Measurements from ENCODE around the gene ARHGAP45. TPM values are rescaled to one million over a fixed set of nuclear protein-coding genes. Genes with fewer than 3 reads are reported as not detected.
A peak's percentile ranks its signal among the peaks of the same experiment; 100 is the strongest.

Gene ARHGAP45
- total and polyA plus RNA-seq, 9 of the 15 experiments (the other 6 are each of a cell fraction or from before 2014, with no cell fraction given), result 0.08 to 22.1 (median 4.2) TPM

DNA sequence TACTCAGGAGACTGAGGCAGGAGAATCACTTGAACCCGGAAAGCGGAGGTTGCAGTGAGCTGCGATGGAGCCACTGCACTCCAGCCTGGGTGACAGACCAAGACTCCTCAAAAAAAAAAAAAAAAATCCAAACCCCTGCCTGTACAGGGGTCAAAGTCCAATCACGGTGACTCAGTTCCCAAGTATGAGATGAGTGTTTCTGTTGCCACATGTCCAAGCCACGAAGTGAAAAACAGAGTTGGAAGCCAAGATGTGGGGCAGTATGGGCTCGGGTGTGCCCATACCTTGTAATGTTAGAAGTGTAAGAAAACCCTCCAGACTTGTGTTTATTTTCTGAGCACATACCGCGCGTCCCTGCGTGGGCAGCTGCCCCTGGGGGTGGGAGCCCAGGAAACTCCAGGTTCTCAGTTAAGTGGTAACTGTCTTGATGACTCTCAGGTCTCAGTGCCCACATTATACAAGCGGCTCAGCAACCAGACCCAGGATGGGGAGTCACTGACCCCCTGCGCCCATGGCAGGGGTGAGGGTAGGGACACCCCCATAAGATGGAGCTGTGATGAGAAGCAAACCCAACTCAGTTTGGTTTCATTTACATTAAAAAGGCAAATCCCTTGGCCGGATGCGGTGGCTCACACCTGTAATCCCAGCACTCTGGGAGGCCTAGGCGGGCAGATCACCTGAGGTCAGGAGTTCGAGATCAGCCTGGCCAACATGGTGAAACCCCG is 35.6 kb downstream of the ARHGAP45 start (continued):
- no peak for TF ChIP-seq TAF7 (tag; IDR thresholded peaks at IDR 0.05)
- TF ChIP-seq HCFC1 (IDR thresholded peaks at IDR 0.05; ENCODE audit: low read depth, low read length), result no peak
- TF ChIP-seq BHLHE40 (IDR thresholded peaks at IDR 0.05; ENCODE audit: low read length), result no peak
- no peak for TF ChIP-seq BMI1 (IDR thresholded peaks at IDR 0.05; ENCODE audit: low read length)
- TF ChIP-seq BCOR (IDR thresholded peaks at IDR 0.05), result no peak
- TF ChIP-seq, protein P1, sequence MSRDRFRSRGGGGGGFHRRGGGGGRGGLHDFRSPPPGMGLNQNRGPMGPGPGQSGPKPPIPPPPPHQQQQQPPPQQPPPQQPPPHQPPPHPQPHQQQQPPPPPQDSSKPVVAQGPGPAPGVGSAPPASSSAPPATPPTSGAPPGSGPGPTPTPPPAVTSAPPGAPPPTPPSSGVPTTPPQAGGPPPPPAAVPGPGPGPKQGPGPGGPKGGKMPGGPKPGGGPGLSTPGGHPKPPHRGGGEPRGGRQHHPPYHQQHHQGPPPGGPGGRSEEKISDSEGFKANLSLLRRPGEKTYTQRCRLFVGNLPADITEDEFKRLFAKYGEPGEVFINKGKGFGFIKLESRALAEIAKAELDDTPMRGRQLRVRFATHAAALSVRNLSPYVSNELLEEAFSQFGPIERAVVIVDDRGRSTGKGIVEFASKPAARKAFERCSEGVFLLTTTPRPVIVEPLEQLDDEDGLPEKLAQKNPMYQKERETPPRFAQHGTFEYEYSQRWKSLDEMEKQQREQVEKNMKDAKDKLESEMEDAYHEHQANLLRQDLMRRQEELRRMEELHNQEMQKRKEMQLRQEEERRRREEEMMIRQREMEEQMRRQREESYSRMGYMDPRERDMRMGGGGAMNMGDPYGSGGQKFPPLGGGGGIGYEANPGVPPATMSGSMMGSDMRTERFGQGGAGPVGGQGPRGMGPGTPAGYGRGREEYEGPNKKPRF (IDR thresholded peaks at IDR 0.05; ENCODE audit: low read depth, low read length), result no peak
- TF ChIP-seq, protein P2, sequence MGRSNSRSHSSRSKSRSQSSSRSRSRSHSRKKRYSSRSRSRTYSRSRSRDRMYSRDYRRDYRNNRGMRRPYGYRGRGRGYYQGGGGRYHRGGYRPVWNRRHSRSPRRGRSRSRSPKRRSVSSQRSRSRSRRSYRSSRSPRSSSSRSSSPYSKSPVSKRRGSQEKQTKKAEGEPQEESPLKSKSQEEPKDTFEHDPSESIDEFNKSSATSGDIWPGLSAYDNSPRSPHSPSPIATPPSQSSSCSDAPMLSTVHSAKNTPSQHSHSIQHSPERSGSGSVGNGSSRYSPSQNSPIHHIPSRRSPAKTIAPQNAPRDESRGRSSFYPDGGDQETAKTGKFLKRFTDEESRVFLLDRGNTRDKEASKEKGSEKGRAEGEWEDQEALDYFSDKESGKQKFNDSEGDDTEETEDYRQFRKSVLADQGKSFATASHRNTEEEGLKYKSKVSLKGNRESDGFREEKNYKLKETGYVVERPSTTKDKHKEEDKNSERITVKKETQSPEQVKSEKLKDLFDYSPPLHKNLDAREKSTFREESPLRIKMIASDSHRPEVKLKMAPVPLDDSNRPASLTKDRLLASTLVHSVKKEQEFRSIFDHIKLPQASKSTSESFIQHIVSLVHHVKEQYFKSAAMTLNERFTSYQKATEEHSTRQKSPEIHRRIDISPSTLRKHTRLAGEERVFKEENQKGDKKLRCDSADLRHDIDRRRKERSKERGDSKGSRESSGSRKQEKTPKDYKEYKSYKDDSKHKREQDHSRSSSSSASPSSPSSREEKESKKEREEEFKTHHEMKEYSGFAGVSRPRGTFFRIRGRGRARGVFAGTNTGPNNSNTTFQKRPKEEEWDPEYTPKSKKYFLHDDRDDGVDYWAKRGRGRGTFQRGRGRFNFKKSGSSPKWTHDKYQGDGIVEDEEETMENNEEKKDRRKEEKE (IDR thresholded peaks at IDR 0.05; ENCODE audit: borderline replicate concordance in 1 of 2, control insufficient read depth in 1 of 2, low read depth in 2 of 2, low read length in 1 of 2), result no peak
- no peak for TF ChIP-seq ZNF780A (CRISPR knock-in tag; IDR thresholded peaks at IDR 0.05)
- peak; percentile 78 for TF ChIP-seq FOSL1 (tag; conservative IDR thresholded peaks at IDR 0.05)
- no peak for TF ChIP-seq TSC22D4 (tag; IDR thresholded peaks at IDR 0.05)
- TF ChIP-seq, protein P3, sequence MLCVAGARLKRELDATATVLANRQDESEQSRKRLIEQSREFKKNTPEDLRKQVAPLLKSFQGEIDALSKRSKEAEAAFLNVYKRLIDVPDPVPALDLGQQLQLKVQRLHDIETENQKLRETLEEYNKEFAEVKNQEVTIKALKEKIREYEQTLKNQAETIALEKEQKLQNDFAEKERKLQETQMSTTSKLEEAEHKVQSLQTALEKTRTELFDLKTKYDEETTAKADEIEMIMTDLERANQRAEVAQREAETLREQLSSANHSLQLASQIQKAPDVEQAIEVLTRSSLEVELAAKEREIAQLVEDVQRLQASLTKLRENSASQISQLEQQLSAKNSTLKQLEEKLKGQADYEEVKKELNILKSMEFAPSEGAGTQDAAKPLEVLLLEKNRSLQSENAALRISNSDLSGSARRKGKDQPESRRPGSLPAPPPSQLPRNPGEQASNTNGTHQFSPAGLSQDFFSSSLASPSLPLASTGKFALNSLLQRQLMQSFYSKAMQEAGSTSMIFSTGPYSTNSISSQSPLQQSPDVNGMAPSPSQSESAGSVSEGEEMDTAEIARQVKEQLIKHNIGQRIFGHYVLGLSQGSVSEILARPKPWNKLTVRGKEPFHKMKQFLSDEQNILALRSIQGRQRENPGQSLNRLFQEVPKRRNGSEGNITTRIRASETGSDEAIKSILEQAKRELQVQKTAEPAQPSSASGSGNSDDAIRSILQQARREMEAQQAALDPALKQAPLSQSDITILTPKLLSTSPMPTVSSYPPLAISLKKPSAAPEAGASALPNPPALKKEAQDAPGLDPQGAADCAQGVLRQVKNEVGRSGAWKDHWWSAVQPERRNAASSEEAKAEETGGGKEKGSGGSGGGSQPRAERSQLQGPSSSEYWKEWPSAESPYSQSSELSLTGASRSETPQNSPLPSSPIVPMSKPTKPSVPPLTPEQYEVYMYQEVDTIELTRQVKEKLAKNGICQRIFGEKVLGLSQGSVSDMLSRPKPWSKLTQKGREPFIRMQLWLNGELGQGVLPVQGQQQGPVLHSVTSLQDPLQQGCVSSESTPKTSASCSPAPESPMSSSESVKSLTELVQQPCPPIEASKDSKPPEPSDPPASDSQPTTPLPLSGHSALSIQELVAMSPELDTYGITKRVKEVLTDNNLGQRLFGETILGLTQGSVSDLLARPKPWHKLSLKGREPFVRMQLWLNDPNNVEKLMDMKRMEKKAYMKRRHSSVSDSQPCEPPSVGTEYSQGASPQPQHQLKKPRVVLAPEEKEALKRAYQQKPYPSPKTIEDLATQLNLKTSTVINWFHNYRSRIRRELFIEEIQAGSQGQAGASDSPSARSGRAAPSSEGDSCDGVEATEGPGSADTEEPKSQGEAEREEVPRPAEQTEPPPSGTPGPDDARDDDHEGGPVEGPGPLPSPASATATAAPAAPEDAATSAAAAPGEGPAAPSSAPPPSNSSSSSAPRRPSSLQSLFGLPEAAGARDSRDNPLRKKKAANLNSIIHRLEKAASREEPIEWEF (CRISPR knock-in tag; IDR thresholded peaks at IDR 0.05), result no peak
- no peak for TF ChIP-seq SMAD3 (CRISPR knock-in tag; conservative IDR thresholded peaks at IDR 0.05)
- no peak for TF ChIP-seq RBM39 (optimal IDR thresholded peaks at IDR 0.05; ENCODE audit: low read depth, low read length)
- no peak for TF ChIP-seq NCOA4 (IDR thresholded peaks at IDR 0.05; ENCODE audit: partially characterized antibody)
- no peak for TF ChIP-seq PTBP1 (IDR thresholded peaks at IDR 0.05; ENCODE audit: low read depth, low read length)
- TF ChIP-seq, protein P4, sequence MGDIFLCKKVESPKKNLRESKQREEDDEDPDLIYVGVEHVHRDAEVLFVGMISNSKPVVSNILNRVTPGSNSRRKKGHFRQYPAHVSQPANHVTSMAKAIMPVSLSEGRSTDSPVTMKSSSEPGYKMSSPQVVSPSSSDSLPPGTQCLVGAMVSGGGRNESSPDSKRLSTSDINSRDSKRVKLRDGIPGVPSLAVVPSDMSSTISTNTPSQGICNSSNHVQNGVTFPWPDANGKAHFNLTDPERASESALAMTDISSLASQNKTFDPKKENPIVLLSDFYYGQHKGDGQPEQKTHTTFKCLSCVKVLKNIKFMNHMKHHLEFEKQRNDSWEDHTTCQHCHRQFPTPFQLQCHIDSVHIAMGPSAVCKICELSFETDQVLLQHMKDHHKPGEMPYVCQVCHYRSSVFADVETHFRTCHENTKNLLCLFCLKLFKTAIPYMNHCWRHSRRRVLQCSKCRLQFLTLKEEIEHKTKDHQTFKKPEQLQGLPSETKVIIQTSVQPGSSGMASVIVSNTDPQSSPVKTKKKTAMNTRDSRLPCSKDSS (IDR thresholded peaks at IDR 0.05; ENCODE audit: low read depth, partially characterized antibody), result no peak
